ENCODE measurements around the gene FKBP10.
"Not testable (repeated sequence)": the region's sequence is repeated elsewhere in the genome, so short reads cannot be mapped to it uniquely, and the experiment has no call there.

The FKBP10 gene

DNA sequence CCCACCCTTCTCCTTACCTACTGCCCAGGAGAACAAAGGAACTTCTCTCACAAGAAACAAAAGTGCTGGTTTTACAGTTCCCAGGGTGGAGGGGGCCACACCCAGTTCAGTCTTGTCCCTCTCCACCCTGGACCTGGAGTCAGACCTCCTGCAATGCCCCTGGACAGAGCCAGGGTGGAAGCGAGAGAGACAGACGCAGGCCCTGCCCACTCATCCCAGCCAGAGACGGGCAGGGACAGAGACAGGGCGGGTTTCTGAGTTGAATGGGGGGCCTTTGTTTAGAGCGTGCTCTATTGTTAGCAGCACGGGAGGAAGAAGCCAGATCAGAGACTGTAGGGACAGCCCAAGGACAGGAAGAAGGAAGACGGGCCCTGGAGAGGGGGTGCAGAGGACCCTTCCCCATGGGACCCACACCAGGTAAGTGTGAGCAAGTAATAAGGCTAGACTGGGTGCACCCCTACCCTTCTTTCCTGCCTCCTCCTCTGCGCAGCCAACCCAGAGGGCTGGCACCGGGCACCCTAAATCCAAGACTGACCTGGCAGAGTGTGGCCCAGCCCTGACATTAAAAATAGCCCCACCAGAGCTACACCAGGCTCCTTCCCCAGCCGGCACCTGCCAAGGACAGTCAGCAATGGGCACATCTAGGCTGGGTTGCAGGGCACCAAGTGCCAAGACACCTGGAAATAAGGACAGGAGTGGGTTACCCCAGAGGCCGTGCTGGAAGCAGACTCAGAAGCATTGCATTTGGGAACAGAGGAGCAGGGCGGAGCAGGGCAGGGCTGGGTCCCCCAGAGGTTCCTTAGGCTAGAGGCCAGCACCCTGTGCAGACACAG, 37.2 kb upstream of the FKBP10 start:
- no peak overlapping the region for H3K4me3 ChIP-seq (IDR thresholded peaks at IDR 0.05; ENCODE audit: insufficient read depth, low read depth, low read length)
- H3K27me3 ChIP-seq (ENCODE audit: insufficient read depth, low read depth) = no peaks in the 10 kb centered on the region
- no peak overlapping the region for H3K4me2 ChIP-seq
- H3K79me2 ChIP-seq (ENCODE audit: insufficient read depth, low read depth) = peaks cover 7% of the 10 kb centered on the region; the same call in 1 of the 2 replicates
- no peak overlapping the region for H3K9ac ChIP-seq
- no peak overlapping the region for H2AFZ ChIP-seq (ENCODE audit: low read depth)
- no peaks in the 10 kb centered on the region for H3K36me3 ChIP-seq (ENCODE audit: insufficient read depth)
- H4K20me1 ChIP-seq (ENCODE audit: insufficient read depth) = no peaks in the 10 kb centered on the region
- no peak overlapping the region for H3K27ac ChIP-seq
- TF ChIP-seq, protein P1, sequence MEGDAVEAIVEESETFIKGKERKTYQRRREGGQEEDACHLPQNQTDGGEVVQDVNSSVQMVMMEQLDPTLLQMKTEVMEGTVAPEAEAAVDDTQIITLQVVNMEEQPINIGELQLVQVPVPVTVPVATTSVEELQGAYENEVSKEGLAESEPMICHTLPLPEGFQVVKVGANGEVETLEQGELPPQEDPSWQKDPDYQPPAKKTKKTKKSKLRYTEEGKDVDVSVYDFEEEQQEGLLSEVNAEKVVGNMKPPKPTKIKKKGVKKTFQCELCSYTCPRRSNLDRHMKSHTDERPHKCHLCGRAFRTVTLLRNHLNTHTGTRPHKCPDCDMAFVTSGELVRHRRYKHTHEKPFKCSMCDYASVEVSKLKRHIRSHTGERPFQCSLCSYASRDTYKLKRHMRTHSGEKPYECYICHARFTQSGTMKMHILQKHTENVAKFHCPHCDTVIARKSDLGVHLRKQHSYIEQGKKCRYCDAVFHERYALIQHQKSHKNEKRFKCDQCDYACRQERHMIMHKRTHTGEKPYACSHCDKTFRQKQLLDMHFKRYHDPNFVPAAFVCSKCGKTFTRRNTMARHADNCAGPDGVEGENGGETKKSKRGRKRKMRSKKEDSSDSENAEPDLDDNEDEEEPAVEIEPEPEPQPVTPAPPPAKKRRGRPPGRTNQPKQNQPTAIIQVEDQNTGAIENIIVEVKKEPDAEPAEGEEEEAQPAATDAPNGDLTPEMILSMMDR (conservative IDR thresholded peaks at IDR 0.05; ENCODE audit: low read depth, low read length) = no peak
- H3K4me1 ChIP-seq (ENCODE audit: low read depth, poor library complexity, severe bottlenecking) = peaks cover 14% of the 10 kb centered on the region

DNA sequence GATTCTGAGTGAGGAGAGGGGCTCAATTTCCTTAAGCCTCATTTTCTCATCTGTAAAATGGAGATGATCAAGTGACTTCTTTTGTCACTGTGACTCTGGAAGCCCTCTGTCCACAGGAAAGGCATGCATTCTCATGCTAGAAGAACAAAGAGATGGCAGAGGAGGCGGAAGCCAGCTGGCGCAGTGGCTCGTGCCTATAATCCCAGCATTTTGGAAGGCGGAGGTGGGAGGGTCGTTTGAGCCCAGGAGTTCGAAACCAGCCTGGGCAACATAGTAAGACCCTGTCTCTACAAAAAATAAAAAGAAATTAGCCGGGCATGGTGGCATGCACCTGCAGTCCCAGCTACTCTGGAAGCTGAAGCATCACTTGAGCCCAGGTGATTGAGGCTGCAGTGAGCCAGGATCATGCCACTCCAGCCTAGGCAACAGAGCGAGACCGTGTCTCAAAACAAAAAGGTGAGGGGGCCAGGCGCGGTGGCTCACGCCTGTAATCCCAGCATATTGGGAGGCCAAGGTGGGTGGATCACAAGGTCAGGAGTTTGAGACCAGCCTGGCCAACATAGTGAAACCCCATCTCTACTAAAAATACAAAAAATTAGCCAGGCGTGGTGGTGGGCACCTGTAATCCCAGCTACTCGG, 36.4 kb upstream of the FKBP10 start:
- H3K4me2 ChIP-seq; H3K27ac ChIP-seq; H4K20me1 ChIP-seq (ENCODE audit: insufficient read depth); H3K36me3 ChIP-seq (ENCODE audit: insufficient read depth); H3K4me3 ChIP-seq (IDR thresholded peaks at IDR 0.05; ENCODE audit: insufficient read depth, low read depth, low read length); H3K79me2 ChIP-seq (ENCODE audit: insufficient read depth, low read depth); H2AFZ ChIP-seq (ENCODE audit: low read depth); H3K9ac ChIP-seq; H3K27me3 ChIP-seq (ENCODE audit: insufficient read depth, low read depth): not testable (repeated sequence)
- H3K4me1 ChIP-seq (ENCODE audit: low read depth, poor library complexity, severe bottlenecking) = peaks cover 14% of the 10 kb centered on the region

DNA sequence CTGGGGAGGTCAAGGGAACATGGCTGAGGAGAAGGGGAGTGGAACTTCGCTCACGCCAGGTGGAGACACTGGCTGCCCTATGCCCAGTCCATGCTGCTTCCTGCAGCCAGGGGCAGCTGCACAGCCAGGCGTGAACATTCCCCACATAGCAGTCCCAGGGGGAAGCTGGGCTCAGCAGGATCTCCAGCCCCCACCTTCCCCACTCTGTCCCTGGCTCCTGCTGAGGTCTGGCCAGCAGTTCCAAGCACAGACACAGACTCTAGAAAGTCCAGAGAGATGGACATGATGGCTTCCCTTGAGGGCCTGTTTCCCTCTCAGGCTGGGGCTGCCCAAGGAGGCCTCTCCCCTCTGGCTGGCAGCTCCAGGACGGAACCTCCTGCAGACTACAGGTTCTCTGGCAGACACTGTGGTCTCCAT, 35.6 kb upstream of the FKBP10 start:
- no peak overlapping the region for H3K27ac ChIP-seq

DNA sequence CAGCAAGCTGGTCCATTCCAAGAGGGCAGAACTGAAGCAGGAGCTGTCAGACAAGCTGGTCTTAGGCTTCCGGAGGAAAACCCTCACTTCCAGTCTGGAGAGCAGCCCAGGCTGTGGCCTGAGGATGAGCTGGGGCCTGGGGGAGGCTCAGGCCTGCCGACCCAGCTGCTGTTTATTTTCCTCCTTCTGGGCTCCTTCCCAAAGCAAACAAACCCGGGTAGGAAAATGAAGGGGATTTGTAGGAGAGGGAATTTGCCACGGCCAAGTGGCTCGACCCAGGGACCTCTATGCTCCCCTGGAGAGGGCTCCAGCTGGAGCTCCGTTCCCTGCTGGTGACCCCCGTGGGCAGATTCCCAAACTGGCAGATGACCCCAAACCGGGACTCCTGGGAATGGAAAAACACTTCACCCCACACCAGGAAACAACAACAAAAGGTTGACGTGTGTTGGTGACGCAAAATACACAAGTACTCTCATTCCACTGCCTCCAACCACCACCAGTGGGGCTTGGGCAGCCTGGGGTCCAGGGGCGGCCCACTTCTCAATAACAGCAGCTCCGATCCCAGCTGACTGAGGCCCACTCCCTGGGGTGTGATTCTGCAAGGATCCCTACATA, 35.1 kb upstream of the FKBP10 start:
- Histone ChIP-seq H3K27me3 (ENCODE audit: insufficient read depth, low read depth) (no peaks in the 10 kb centered on the region), H3K4me3 (IDR thresholded peaks at IDR 0.05; ENCODE audit: insufficient read depth, low read depth, low read length) (no peak overlapping the region), H3K4me1 (ENCODE audit: low read depth, poor library complexity, severe bottlenecking) (peaks cover 14% of the 10 kb centered on the region), H3K79me2 (ENCODE audit: insufficient read depth, low read depth) (peaks cover 7% of the 10 kb centered on the region; the same call in 1 of the 2 replicates), H3K4me2 (no peak overlapping the region), H2AFZ (ENCODE audit: low read depth) (no peak overlapping the region), H4K20me1 (ENCODE audit: insufficient read depth) (no peaks in the 10 kb centered on the region), H3K9ac (no peak overlapping the region), H3K36me3 (ENCODE audit: insufficient read depth) (no peaks in the 10 kb centered on the region), H3K27ac (no peak overlapping the region)
- TF ChIP-seq, protein P1 (conservative IDR thresholded peaks at IDR 0.05; ENCODE audit: low read depth, low read length) = no peak

More for the DNA sequence above, 35.6 kb upstream of the FKBP10 start:
- Histone ChIP-seq H3K27me3 (ENCODE audit: insufficient read depth, low read depth) (no peaks in the 10 kb centered on the region), H3K79me2 (ENCODE audit: insufficient read depth, low read depth) (peaks cover 7% of the 10 kb centered on the region; the same call in 1 of the 2 replicates), H4K20me1 (ENCODE audit: insufficient read depth) (no peaks in the 10 kb centered on the region), H3K9ac (no peak overlapping the region), H3K4me3 (IDR thresholded peaks at IDR 0.05; ENCODE audit: insufficient read depth, low read depth, low read length) (no peak overlapping the region), H2AFZ (ENCODE audit: low read depth) (no peak overlapping the region), H3K4me2 (no peak overlapping the region), H3K4me1 (ENCODE audit: low read depth, poor library complexity, severe bottlenecking) (peaks cover 14% of the 10 kb centered on the region), H3K36me3 (ENCODE audit: insufficient read depth) (no peaks in the 10 kb centered on the region)
- TF ChIP-seq, protein P1 (conservative IDR thresholded peaks at IDR 0.05; ENCODE audit: low read depth, low read length) = no peak
